Skeletal muscle tissue (tissue), 4 donors: ENCODE results near the gene HIVEP2. TPM values are rescaled to one million over a fixed set of nuclear protein-coding genes. Genes with fewer than 3 reads are reported as not detected.

ENCODE experiments used
- H3K27ac ChIP-seq: one replicate; pipeline ENCODE4 v1.7.0; 2013; ENCODE audit warnings: mild to moderate bottlenecking, low read depth, low read length, inconsistent platforms
- H3K27me3 ChIP-seq, 3 donors: one replicate each; pipeline ENCODE4 v1.7.0; 2013; ENCODE audit warnings: low read length in 3 of 3; ENCODE audit not compliant: control insufficient read depth in 3 of 3, insufficient read depth in 3 of 3
- H3K36me3 ChIP-seq, 3 donors: one replicate each; pipeline ENCODE4 v1.7.0; 2013; ENCODE audit warnings: low read length in 3 of 3; ENCODE audit not compliant: control insufficient read depth in 3 of 3, insufficient read depth in 3 of 3
- H3K4me1 ChIP-seq, 3 donors: one replicate each; pipeline ENCODE4 v1.7.0; 2013; ENCODE audit warnings: low read length in 3 of 3, mild to moderate bottlenecking in 3 of 3; ENCODE audit not compliant: control insufficient read depth in 3 of 3, insufficient read depth in 3 of 3
- H3K4me3 ChIP-seq, 3 donors: one replicate each; pipeline ENCODE4 v1.7.0; 2013; ENCODE audit warnings: low read length in 3 of 3
- H3K9ac ChIP-seq, 3 donors: one replicate each; pipeline ENCODE4 v1.7.0; 2013; ENCODE audit warnings: low read length in 3 of 3, mild to moderate bottlenecking in 3 of 3, moderate library complexity in 2 of 3, low read depth in 1 of 3
- H3K9me3 ChIP-seq, 3 donors: one replicate each; pipeline ENCODE4 v1.7.0; 2013; ENCODE audit warnings: low read length in 3 of 3; ENCODE audit not compliant: control insufficient read depth in 3 of 3
- total RNA-seq: library from RNA; depleted of rRNA; stranded (reverse); fragments of >200 nt; gene quantifications from one replicate; pipeline ENCODE4 v1.2.3, GENCODE V29; 2014
- donor health status: Osteomylitis.

HIVEP2 gene
- total RNA-seq, 1 donor from 2014 or later = 17.7 TPM

DNA sequence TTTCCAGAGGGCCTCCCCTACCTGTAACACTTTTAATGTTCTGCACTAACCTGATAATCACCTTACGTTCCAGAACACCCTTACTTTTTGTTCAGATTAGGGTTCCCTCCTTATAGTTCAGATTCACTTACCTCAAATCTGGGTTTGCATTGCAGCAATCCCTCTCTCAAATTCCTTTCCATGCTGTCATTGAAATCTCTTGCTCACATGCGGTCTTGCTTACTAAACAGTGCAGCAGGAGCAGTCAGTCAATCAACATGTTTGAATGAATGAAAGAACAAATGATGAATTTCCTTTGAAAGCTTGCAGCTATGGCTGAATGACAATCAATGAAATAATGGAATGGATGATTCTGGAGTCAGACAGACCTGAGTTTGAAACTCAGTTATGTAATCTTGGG, 200.1 kb downstream of the HIVEP2 start:
- H3K4me3 ChIP-seq = no peak overlapping the region
- H3K27me3 ChIP-seq = no peaks in the 10 kb centered on the region
- no peak overlapping the region for H3K27ac ChIP-seq
- no peaks in the 10 kb centered on the region for H3K36me3 ChIP-seq
- no peak overlapping the region for H3K9ac ChIP-seq
- H3K4me1 ChIP-seq = no peaks in the 10 kb centered on the region
- no peaks in the 10 kb centered on the region for H3K9me3 ChIP-seq

DNA sequence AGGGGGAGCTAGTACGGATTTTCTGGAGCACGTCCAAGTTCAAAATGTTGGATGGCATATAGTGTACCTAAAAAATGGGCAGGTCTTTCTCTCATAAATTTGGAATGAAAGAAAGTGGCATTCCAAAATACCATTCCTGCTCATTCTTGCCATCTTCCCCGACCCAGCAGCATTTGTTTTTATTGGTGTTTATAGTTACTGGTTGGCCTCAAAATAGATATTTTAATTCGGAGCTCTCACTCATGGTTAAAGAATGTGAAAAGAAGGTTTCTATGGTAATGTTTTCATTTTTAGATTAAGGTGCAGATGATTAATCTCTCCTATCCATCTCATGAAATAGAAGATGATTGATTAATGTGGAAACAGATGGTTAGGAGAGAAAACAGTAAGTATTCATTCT, 204.5 kb downstream of the HIVEP2 start:
- Histone ChIP-seq H3K36me3 (no peaks in the 10 kb centered on the region), H3K9me3 (no peaks in the 10 kb centered on the region), H3K9ac (no peak overlapping the region), H3K4me3 (no peak overlapping the region), H3K27ac (no peak overlapping the region), H3K27me3 (no peaks in the 10 kb centered on the region), H3K4me1 (no peaks in the 10 kb centered on the region)

DNA sequence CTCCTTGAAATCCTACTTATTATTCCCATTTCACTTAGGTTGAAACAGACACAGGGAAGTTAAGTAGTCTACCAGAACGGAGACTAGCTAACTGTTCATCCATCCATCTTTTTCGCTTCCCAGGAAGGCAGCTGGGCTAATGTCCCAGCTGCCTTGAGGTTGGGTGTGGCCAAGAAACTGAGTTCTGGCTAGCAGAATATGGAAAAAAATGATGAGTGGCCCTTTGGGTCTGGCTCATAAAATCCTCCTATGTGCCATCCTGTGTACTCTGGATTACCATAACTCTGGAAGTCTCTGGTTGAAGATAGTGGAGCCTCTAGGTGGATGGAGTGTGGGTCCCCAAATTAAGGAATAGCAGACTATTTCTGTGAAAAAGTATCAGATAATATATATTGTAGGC, 206.2 kb downstream of the HIVEP2 start:
- H3K9ac ChIP-seq = no peak overlapping the region
- no peaks in the 10 kb centered on the region for H3K4me1 ChIP-seq
- H3K36me3 ChIP-seq = no peaks in the 10 kb centered on the region
- no peaks in the 10 kb centered on the region for H3K9me3 ChIP-seq
- H3K27ac ChIP-seq = no peak overlapping the region
- H3K4me3 ChIP-seq = no peak overlapping the region
- no peaks in the 10 kb centered on the region for H3K27me3 ChIP-seq

DNA sequence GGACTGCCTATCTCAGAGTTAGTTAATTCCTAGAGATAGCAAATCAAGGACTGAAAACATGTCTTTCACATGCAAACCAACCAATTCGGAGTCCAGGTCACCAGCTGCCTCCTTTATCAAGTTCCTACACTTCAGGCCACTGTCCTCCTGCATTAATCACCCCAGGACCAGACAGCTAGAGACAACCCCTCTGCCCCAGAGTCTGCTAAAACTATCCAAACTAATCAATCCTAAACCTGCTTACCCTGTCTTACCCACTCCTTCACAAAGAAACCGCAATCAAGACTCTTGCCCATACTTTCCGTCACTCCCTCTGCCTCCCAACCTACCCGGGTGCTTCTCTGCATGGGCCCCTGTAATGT, 207.0 kb downstream of the HIVEP2 start:
- no peak overlapping the region for H3K27ac ChIP-seq
- H3K36me3 ChIP-seq = no peaks in the 10 kb centered on the region
- H3K4me3 ChIP-seq = no peak overlapping the region
- H3K4me1 ChIP-seq = no peaks in the 10 kb centered on the region
- no peaks in the 10 kb centered on the region for H3K9me3 ChIP-seq
- no peak overlapping the region for H3K9ac ChIP-seq
- no peaks in the 10 kb centered on the region for H3K27me3 ChIP-seq

DNA sequence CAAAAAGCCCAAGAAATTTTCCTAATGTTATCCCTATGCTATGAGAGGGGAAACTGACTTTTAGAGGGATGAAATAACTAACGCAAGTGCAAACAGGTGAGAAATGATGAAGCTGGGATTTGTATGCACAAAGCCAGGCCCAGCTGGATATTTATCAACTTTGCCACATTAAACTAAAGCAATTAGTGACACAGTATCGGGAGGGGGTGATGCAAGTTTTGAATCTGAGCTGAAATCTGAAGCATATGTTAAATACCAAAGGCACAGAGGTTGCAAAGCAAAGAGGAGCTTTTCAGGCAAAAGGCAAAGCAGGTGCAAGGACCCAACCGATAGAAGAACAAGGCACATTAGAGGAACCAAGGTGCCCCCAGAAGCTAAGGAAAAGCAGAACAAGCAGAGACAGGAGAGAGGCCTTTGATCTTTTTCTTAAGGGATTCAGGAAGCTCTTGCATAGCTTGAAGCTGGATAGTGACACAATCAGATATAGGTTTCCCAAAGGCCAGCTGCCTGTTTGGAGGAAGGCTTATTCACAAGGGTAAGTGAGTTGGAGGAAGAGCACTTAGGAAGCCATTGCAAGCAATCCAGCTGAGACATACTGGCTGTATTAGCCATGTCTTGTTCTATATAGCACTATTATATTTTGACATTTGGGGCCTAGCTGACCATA, 207.5 kb downstream of the HIVEP2 start:
- H3K9me3 ChIP-seq = no peaks in the 10 kb centered on the region
- no peak overlapping the region for H3K27ac ChIP-seq
- H3K4me3 ChIP-seq = no peak overlapping the region
- H3K4me1 ChIP-seq = no peaks in the 10 kb centered on the region
- no peak overlapping the region for H3K9ac ChIP-seq
- no peaks in the 10 kb centered on the region for H3K36me3 ChIP-seq
- H3K27me3 ChIP-seq = no peaks in the 10 kb centered on the region

DNA sequence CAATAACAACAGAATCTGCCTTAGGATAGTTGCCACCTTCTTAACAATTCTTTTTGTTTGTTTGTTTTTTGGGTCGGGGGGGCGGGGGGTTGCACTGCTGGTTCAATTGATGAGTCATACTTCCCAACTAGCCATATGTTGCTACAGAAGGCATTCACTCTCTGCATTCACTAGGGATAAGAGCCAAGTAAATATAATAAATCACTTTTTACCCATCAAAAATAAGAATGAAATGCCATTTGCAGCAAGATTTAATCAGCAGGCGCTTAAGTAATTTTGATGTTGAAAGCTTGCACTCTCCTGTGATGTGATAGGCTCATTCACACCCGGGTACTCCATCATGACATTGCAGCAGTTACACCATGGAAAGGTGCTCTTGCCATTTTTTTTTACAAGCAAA, 209.8 kb downstream of the HIVEP2 start:
- Histone ChIP-seq H3K27me3 (no peaks in the 10 kb centered on the region), H3K4me1 (no peaks in the 10 kb centered on the region), H3K36me3 (no peaks in the 10 kb centered on the region), H3K27ac (no peak overlapping the region), H3K9ac (no peak overlapping the region), H3K9me3 (no peaks in the 10 kb centered on the region), H3K4me3 (no peak overlapping the region)

DNA sequence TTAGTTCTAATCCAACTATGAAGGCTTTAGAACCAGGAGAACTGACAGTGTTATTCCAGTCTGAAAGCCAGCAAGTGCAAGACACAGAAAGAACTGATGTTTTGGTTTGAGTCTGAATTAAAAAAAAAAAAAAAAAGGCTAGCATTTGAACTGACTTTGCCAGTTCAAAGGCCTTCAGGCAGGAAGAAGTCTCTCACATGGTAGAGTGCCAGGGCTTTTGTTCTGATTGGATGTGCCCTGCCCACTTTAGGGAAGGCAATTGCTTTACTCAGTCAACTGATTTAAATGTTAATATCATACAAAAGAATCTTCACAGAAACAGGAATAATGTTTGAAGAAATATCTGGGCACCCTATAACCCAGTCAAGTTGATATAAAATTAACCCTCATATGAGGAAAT, 212.2 kb downstream of the HIVEP2 start:
- Histone ChIP-seq H3K27ac (no peak overlapping the region), H3K4me3 (no peak overlapping the region), H3K36me3 (no peaks in the 10 kb centered on the region), H3K27me3 (no peaks in the 10 kb centered on the region), H3K4me1 (no peaks in the 10 kb centered on the region), H3K9me3 (no peaks in the 10 kb centered on the region), H3K9ac (no peak overlapping the region)

DNA sequence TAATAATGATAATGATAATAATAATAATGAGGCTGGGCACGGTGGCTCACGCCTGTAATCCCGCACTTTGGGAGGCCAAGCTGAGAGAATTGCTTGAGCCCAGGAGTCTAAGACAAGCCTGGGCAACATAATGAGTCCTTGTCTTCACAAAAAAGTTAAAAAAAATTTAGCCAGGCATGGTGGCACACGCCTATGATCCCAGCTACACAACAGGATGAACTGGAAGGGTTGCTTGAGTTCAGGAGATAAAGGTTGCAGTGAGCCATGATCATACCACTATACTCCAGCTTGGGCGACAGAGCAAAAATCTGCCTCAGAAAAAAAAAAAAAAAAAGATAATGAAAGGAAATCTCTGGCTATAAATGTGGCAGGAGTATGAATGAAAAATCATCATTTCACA, 213.4 kb downstream of the HIVEP2 start:
- Histone ChIP-seq H3K4me3 (no peak overlapping the region), H3K4me1 (no peaks in the 10 kb centered on the region), H3K36me3 (no peaks in the 10 kb centered on the region), H3K27me3 (no peaks in the 10 kb centered on the region), H3K27ac (no peak overlapping the region), H3K9ac (no peak overlapping the region), H3K9me3 (no peaks in the 10 kb centered on the region)

DNA sequence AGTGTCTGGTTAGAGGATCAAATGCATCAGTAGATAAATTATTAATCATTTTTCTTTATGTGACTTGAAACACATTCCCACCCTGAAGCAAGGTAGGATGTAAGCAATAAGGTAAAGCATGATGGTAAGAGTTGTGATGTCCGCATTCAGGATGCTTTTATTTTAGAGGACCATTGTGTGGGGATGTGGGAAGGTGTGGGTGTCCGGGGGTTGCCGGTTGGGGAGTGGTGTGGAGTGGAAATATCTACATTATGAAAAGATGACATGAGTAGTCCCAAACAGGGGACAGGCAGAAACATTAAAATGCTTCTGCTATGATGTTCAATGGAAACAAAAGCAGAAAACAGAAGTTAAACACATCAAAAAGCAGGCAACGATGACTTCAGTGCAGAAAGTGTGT, 215.4 kb downstream of the HIVEP2 start:
- no peaks in the 10 kb centered on the region for H3K4me1 ChIP-seq
- no peak overlapping the region for H3K9ac ChIP-seq
- H3K9me3 ChIP-seq = no peaks in the 10 kb centered on the region
- no peak overlapping the region for H3K4me3 ChIP-seq
- no peaks in the 10 kb centered on the region for H3K27me3 ChIP-seq
- no peak overlapping the region for H3K27ac ChIP-seq
- H3K36me3 ChIP-seq = no peaks in the 10 kb centered on the region

DNA sequence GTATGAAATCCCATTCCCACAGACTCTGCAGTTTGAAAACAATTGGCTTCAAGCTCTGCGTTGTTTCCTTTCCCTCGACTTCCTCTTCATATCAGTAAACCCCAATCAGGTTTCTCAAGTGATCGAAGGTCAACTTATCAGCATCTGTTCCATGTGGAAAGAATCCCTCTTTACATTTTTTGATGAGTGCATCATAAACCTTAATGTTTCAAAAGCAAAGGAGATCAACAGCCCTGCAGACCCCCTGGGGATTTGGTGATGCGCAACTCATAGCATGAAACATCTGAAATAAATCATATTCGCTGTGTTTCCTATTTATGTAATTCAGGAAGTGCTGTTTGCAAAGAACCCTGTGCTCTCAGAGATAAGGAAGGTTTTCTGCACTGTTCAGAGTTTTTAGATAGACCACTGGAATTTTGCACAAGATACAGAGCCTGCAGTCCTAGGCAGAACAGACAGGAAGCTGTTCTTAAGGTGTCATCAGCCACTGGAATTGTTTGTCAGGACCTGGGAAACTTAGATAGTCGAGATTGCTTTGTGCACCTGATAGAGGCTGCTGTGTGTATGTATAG, 216.0 kb downstream of the HIVEP2 start:
- no peak overlapping the region for H3K4me3 ChIP-seq
- H3K27ac ChIP-seq = no peak overlapping the region
- no peaks in the 10 kb centered on the region for H3K36me3 ChIP-seq
- H3K4me1 ChIP-seq = no peaks in the 10 kb centered on the region
- H3K9ac ChIP-seq = no peak overlapping the region
- H3K27me3 ChIP-seq = no peaks in the 10 kb centered on the region
- no peaks in the 10 kb centered on the region for H3K9me3 ChIP-seq
